ENCODE data around the gene CFAP221.

- TF ChIP-seq ZFX (IDR thresholded peaks at IDR 0.05), result no peak
- TF ChIP-seq, protein P1, sequence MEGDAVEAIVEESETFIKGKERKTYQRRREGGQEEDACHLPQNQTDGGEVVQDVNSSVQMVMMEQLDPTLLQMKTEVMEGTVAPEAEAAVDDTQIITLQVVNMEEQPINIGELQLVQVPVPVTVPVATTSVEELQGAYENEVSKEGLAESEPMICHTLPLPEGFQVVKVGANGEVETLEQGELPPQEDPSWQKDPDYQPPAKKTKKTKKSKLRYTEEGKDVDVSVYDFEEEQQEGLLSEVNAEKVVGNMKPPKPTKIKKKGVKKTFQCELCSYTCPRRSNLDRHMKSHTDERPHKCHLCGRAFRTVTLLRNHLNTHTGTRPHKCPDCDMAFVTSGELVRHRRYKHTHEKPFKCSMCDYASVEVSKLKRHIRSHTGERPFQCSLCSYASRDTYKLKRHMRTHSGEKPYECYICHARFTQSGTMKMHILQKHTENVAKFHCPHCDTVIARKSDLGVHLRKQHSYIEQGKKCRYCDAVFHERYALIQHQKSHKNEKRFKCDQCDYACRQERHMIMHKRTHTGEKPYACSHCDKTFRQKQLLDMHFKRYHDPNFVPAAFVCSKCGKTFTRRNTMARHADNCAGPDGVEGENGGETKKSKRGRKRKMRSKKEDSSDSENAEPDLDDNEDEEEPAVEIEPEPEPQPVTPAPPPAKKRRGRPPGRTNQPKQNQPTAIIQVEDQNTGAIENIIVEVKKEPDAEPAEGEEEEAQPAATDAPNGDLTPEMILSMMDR (conservative IDR thresholded peaks at IDR 0.05), result peak; percentile 57
Observed at GRCh38 chr2:119660343-119660658, 116.1 kb downstream of the CFAP221 start.

Data from C4-2B (cell line).